ENCODE measurements around the gene ATP9B.

The ATP9B gene

DNA sequence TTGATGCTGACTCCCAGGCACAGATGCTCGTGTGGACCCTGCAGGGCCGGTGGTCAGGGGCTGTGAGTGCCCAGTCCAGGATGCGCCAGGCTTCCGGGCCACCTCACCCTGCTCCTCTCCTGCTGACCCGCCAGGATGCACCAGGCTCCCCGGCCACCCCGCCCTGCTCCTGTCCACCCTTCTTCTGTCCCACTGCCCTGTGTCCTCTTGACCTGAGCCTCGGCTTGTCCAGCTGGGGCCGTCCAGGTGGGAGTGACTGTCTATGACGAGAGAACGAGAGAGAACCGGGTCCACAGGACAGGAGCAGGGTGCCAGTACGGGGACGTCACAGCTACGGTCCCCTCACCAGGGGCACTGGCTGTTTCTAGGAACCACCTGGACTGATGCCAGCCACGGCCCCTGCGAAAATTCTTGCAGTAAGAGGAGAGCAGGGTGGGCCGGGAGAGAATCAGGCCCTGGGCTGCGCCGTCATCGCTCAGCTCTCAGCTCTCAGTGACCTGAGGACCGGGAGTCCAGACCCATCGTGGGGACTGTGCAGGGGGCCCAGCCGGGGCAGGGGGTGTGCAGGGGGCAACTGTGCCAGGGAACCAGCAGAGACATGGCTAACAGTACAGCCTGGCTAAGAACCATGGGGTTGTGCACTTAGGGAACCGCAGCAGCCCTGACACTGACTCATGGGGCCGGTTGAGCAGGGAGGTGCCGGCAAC is 313.6 kb downstream of the ATP9B start:
- no peak for DNase-seq (ENCODE audit: low read depth)

DNA sequence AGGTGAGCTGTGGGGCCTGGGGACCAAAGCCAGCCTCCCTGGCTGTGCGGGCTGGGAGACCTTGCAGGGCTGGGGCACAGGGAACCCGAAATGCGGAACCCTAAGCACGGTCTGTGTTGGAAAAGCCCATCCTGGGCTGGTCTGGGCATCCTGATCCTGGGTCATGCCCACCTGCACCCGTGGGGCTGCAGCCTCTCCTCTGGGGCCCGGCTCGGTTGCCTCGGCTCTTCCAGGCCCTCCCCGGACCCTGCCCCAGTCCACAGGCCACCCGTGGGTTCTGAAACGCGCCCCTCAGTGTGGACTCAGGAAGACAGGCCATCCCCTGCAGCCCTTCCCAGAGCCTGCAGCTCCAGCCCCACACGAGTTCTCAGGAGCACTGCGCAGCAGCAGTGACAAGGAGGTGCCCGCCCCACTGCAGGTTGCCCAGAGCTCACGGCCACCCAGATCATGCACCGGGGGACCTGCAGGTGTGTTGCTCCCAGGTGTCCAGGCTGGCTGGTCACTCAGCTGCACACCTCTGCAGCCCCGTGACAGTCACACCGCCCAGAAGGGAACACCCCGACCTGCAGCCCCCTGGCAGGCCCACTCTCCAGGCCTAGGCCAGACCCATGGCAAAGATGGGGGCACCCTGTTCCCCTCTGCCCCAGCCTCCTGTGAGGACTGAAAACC is 314.3 kb downstream of the ATP9B start:
- no peak for DNase-seq (ENCODE audit: low read depth)

DNA sequence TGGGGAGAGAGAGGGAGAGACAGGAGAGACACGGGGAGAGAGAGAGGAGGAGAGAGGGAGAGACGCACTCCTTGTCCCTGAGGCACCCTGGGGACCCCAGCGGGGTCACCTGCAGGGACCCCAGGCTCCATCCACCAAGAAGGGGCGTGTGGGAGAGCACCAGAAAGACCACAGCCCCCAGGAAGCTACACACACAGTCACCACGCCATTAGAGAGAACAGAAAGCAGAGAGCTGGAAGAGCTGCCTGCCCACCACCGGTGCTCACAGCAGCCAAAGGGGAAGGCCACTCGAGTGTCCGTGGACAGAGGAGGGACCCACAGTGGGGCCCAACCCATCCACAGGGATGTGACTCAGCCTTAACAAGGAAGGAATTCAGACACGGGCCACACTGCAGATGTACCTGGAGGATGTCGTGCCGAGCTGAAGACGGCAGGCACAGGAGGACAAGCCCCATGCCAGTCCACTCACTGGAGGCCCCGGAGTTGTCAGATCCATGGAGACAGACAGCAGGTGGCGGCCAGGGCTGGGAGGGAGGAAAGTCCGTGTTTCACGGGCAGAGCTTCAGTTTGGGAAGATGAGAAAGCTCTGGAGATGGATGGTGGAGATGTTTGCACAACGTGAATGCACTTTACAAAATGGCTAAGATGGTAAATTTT is 315.1 kb downstream of the ATP9B start:
- no peak for DNase-seq (ENCODE audit: low read depth)

DNA sequence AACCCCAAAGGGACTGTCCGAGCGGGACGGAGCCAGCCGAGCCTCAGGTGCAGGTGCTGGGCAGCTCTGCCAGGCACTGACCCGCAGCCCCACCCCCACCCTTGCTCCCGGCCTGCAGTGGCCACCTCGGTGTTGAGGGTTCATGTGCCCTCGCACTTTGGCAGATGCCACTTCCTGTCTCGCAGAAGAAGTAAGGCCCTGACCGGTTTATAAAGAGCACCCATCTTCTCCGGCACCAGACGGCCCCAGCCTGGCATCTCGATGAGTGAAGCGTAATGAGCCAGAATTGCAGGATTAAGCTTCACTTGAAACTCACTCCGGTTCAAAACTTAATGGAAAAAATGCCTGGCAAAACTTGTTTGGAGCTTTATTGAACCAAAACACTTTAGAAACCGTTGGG is 315.6 kb downstream of the ATP9B start:
- no peak for DNase-seq (ENCODE audit: low read depth)

DNA sequence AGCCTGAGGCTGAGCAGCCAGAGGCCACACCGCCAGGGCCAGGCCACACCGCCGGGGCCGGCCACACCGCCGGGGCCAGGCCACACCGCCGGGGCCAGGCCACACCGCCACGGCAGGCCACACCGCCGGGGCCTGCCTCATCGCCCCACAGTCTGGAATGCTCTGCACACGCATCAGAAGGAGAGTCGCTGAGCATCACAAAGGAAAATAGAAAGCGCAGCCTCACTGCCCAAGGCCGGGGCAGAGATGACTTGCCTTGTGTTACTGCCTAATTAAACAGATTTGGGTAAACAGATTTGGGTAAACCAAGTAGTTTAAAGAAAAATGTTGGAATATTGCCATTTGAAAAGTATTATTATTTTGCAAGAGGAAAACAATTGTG is 316.1 kb downstream of the ATP9B start:
- DNase-seq (ENCODE audit: low read depth), result no peak

DNA sequence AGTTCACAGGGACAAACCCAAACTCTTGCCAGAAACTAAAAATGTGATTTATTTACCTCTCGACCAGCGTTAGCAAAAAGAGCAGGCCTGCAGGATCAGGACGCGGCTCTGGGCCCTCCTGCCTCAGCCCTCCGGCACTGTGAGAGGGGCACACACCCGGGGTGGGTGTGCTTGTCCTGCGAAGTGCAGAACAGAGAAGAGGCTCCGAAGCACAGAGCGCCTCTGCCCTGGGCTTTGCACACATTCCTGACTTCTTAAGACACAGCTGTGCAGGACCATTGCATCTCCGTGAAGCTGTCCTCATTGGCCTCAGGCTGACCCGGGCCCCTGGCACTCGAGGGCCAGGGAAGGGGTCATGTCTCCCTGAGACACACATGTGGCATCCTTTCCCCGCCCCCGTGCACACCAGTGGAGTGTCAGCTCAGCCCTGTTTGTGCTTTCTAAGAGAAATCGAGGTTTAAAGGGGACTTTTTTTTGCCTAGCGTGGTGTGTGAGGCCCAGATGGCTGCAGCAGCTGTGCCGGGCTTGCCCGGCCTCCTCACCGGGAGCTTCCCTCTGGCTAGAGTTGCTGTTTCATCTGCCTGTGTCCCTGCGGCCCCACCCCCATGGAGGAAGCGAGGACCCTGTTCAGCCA is 316.6 kb downstream of the ATP9B start:
- no peak for DNase-seq (ENCODE audit: low read depth)

DNA sequence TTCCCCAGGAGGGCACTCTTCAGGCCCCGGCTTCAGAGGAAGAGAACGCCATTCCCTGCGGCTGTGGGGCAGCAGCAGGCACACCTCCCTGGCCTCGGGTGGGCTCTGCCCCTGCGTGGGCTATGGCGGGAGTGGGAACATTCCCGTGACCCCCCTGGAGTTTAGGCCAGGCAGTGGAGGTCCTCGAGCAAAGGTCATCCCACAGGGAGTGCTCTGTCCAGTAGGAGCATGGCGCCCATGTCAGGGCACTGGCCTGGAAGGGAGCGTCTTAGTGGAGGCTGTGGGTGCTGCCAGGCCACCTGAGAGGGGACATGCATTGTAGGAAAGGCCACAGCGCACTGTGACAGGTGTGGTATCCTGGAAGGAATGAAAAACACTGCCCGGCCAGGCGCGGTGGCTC is 317.4 kb downstream of the ATP9B start:
- no peak for DNase-seq (ENCODE audit: low read depth)

DNA sequence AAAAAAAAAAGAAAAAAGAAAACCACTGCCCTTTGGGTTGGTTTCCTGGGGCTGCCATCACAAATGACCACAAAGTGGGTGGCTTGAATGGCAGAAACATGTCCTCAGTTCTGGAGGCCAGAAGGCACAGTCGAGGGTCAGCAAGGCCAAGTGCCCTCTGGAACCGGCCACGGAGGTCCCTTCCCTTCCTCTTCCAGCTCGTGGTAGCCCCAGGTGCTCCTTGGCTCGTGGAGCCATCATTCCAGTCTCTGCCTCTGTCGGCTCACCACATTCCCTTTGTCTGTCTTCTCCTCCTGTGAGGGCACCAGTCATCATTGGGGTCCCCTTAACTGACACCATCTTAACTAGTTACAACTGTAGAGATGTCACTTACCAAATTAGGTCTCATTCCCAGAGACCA is 318.0 kb downstream of the ATP9B start:
- no peak for DNase-seq (ENCODE audit: low read depth)

DNA sequence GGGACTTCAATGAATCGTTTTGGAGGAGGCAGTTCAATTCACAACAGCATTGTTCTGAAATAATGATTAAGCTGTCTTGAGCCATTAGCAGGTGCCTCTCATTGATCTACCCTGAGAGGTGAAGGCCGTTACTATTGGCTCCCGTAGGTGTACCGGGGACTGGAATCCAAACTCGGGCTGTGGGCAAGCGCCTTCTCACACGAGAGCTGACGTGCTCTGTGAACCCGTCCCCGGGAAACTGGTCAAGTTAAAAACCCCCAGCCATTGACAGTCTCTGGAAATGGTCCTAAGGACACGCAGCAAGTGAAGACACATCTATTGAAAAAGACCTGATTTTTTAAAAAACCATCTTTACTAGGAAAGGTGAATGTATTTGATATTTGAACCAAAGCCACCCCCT is 318.4 kb downstream of the ATP9B start:
- no peak for DNase-seq (ENCODE audit: low read depth)

DNA sequence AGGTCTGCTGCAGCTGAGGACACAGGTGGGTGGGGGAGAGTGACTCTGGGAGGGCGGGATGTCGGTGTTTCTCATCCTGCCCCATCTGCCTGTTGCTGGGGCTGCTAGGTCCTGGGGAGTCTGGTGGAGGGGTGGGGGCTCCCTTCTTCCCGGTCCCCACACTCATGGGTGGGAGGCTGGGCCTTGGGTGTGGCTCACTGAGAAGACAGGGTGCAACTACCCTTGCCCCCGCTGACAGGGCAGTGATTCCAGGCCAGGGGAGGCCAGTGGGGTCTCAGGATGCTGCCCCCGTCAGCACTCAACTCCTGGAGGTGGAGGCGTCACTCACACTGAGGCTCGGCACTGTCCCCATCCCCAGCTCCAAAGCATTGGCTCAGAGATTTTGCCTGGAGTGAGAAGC is 318.8 kb downstream of the ATP9B start:
- no peak for DNase-seq (ENCODE audit: low read depth)

DNA sequence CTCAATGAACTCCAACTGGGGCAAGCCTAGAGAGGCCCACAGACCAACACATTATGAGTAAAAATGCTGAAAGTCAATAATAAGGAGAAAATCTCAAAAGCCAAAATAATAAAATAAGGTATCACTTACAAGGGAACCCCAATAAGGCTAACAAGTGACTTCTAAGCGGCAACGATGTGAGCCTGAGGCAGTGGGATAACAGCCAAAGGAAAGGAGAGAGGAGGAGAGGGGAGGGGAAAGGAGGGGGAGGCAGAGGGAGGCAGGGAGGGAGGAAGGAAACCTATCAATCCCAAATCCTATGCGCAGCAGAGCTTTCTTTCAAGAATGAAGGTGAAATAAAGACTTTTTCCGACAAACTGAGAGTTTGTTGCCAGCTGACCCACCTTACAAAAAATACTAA is 320.5 kb downstream of the ATP9B start:
- DNase-seq (ENCODE audit: low read depth), result no peak

DNA sequence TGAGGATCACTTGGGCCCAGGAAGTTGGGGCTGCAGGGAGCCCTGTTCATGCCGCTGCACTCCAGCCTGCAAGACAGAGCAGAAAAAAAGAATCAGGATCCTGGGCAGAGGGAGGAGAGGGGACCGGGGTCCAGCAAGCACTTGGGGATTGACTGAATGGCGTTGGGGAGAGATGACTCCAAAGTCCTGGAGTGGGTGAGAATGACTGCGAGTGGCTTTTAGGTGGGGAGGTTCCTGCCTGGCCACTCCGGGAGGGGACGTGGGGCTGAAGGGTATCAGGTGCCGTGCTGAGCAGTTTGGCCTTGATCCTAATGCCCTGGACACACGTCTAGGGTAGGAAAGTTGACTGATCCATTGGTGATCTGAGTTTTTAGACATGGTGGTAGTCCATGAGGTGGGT is 323.0 kb downstream of the ATP9B start:
- DNase-seq (ENCODE audit: low read depth), result no peak

DNA sequence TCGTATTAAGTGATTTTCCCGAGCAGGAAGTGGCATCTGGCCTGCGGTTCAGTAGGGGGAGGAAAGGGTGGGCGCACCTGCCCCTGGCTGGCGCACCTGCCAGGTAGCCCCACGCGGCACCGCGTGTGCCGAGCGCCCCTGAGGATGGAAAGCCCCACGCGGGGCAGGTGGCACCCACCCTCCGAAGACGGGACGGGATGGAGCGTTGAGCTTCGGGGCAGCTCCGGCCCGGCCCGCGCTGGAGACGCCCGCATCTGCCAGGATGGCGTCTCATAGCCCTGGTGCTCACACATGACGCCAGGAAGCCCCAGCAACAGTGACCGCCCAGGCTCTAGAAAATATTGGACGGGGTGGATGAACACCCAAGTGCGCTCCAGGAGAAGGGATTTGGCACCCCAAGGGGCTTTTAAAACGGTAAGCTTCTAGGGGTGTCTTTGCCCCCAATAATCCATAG is 324.0 kb downstream of the ATP9B start:
- no peak for DNase-seq (ENCODE audit: low read depth)

DNA sequence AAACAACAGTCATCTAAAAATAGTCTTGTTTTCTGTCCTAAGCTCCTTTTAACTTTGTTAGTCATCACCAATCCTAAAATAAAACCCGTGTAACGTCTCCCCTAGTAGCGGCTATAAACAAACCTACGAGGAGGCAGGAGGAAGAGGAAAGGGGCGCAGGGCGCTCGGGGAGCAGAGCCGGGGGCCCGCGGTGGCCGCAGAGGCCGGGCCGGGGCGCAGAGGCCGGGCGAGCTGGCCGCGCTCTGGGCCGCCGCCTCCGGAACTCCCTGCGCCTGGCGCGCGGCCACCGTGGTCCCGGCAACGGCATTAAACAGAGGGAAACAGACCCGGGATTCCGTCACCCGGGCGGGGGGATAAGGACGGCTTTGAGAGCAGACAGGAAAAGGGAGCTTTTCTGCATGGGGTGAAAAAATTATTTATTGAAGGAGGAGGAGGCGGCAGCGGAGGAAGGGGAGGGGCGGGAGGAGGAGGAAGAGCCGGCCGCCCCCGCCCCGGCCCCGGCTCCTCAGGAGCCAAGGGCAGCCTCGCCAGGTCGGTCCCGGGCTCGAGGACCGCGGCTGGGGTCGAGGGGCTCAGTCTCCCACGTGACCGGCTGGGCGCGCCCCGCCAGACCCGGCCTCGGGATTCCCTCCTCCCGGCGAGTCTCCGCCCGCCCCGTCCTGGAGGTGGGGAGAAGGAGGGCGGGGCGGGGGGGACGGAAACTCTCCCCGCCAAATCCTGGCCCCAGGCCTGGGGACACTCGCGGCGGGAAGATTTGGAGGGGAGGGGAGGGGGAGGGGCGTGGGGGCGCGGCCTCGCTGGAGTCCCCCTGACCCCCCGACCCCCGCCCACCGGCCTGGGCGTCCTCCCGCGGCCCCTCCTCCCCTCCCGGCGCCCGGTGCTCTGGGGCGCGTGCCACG is 324.7 kb downstream of the ATP9B start:
- no peak for DNase-seq (ENCODE audit: low read depth)

DNA sequence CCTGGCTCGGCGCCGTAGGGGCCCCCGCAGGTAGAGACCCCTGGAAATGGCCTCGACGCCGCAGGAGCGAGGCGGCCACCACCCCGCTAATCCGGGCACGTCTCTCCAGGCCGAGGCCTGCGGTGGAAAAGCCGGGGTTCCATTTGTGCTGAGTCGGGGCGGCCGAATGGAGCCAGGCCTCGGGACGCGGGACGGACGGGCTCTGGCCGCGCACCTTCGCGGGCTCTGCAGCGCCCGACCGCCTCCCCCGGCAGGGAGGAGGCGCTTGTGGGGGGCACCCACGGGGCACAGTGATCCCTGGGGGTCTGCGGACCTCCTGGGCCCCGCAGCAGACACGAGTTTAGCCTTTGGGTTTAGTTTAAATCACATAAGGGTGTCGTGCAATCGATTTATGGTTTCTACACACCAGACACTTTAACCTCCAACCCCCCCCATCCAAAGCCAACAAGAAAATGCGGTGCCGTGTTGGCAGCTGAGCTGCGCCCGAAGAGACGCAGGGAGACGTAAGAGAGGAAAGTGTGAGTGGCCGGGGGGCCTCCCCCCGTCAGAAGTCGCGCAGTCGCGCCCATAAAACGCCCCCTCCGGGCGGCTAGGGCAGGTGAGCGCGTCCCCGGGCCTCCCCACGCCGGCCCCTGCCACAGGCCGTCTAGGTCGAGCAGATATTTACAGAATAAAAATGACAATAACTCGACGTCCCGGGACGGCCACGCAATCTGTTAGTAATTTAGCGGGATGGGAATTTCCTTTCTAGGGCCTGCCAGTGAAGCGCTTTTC is 325.5 kb downstream of the ATP9B start:
- peak; percentile 61 for DNase-seq (ENCODE audit: low read depth)

DNA sequence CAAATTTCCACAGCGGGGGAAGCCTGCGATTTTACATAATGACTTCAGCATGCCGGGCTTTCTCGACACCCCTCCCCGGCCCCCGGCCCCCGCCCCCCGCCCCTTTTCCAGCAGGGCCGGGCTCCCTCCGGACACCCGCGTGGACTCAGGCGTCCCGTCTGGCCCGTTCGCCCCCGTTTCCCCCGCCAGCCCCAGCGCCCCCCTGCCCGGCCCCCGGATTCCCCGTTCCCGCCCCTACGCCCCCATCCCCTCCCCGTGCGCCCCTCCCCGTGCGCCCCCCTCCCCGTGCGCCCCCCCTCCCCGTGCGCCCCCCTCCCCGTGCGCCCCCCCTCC is 326.1 kb downstream of the ATP9B start:
- no peak for DNase-seq (ENCODE audit: low read depth)

DNA sequence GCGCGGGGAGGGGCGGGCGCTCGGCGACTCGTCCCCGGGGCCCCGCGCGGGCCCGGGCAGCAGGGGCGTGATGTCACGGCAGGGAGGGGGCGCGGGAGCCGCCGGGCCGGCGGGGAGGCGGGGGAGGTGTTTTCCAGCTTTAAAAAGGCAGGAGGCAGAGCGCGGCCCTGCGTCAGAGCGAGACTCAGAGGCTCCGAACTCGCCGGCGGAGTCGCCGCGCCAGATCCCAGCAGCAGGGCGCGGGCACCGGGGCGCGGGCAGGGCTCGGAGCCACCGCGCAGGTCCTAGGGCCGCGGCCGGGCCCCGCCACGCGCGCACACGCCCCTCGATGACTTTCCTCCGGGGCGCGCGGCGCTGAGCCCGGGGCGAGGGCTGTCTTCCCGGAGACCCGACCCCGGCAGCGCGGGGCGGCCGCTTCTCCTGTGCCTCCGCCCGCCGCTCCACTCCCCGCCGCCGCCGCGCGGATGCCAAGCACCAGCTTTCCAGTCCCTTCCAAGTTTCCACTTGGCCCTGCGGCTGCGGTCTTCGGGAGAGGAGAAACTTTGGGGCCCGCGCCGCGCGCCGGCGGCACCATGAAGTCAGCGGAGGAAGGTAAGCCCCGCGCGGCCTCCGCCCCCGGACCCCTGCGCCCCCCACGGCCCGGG is 326.7 kb downstream of the ATP9B start, which contains the start of gene NFATC1:
TSS of gene NFATC1 (plus strand) at position 170 of the 644 bp plus-strand sequence. CDS start at position 465, 295 bp downstream.
- peak; percentile 66 for DNase-seq (ENCODE audit: low read depth)

DNA sequence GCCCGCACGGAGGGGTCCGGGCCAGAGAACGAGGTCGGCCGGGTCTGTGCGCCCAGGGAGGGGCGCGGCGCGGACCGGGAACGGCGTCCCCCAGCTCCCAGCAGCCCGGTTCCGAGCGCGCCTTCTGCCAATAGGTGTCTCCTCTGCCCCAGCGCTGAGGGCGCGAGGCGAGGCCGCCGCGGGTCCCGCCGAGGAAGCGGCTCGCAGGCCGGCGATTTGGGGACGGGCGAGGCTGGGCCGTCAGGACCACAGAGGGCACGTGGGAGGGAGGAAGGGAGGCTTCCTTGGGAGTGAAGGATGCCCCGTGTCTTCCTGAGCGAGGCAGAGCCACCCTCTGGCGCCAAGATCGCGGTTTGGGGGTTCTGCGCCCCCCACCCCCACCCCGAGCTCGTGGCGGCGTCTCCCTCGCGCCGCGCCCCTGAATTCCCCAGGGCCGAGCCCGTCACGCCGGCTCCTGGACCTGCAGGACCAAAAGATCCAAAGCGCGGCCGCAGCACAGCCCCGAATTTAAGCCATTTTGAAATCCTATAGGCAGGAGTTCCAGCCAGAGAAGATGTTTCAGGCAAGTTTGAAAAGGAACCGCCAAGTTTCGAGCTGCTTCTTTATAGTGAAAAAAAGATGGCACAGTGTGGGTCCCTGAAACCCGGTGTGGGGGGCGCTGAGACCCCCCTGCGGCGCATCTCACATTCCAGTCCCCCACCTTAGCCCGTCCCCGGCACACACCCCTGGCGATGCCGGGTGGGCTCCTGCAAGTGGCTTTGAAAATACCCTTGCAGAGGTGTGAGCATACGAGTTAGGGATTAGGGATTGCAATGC is 327.4 kb downstream of the ATP9B start:
- no peak for DNase-seq (ENCODE audit: low read depth)

DNA sequence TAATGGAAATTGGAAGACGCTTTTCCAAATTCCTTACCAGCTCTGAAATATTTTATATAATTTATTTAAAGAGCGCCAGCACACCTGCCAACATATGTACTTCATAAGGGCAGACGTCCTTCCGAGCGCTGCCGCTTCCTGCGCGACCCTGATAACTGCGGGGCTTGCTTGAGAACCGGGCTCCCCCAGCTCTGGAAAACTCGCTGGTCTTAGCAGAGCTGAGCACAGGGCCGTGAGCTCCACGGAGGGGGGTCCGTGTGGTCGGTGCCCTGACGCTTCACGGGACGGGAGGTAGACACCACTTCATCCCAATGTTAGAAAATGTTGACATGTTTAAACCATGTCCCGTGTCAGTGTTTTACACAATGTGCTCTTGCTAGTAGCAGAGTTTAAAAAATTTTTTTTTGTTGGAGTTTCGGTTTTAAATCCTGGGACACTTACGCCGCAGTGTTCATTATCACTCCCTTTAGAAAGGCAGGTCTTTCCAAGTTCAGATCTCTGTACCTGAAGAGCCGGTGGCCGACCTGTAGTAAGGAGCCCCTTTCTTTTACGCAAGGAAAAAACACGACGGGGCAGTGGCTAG is 328.1 kb downstream of the ATP9B start:
- no peak for DNase-seq (ENCODE audit: low read depth)
